Measurements from ENCODE around the gene PCDHGC3.
"Not testable (repeated sequence)": the region's sequence is repeated elsewhere in the genome, so short reads cannot be mapped to it uniquely, and the experiment has no call there.

The PCDHGC3 gene

GRCh38 chr5:141475625-141476131, at the start of gene PCDHGC3:
TSS of gene PCDHGC3 (plus strand) at chr5:141475966. CDS start at chr5:141476117, 151 bp downstream.
- DNase-seq (ENCODE audit: low spot score) = peak; percentile 1

GRCh38 chr5:141427783-141428426, 47.9 kb upstream of the PCDHGC3 start:
- DNase-seq (ENCODE audit: low spot score) = no peak

- DNase-seq (ENCODE audit: low spot score) = no peak
Measured at GRCh38 chr5:141430332-141431113, 45.2 kb upstream of the PCDHGC3 start, which contains the start of gene PCDHGA12. TSS of gene PCDHGA12 (plus strand) at chr5:141430507. CDS start at chr5:141430760, 253 bp downstream.

GRCh38 chr5:141431286-141431685, 44.5 kb upstream of the PCDHGC3 start:
- DNase-seq (ENCODE audit: low spot score) = no peak

GRCh38 chr5:141432308-141432707, 43.5 kb upstream of the PCDHGC3 start:
- not testable (repeated sequence) for DNase-seq (ENCODE audit: low spot score)

GRCh38 chr5:141432726-141433125, 43.0 kb upstream of the PCDHGC3 start:
- not testable (repeated sequence) for DNase-seq (ENCODE audit: low spot score)

- no peak for DNase-seq (ENCODE audit: low spot score)
Measured at GRCh38 chr5:141434006-141434405, 41.8 kb upstream of the PCDHGC3 start.

GRCh38 chr5:141437221-141437620, 38.5 kb upstream of the PCDHGC3 start:
- no peak for DNase-seq (ENCODE audit: low spot score)

GRCh38 chr5:141439411-141440141, 36.2 kb upstream of the PCDHGC3 start:
- DNase-seq (ENCODE audit: low spot score) = no peak

GRCh38 chr5:141440341-141440740, 35.4 kb upstream of the PCDHGC3 start:
- DNase-seq (ENCODE audit: low spot score) = no peak

GRCh38 chr5:141441571-141442170, 34.1 kb upstream of the PCDHGC3 start:
- no peak for DNase-seq (ENCODE audit: low spot score)

GRCh38 chr5:141465351-141465750, 10.4 kb upstream of the PCDHGC3 start:
- no peak for DNase-seq (ENCODE audit: low spot score)

GRCh38 chr5:141476132-141476911, 556 bp downstream of the PCDHGC3 start:
- no peak for DNase-seq (ENCODE audit: low spot score)

- DNase-seq (ENCODE audit: low spot score) = no peak
Measured at GRCh38 chr5:141477044-141477575, 1.3 kb downstream of the PCDHGC3 start.

- DNase-seq (ENCODE audit: low spot score) = no peak
Measured at GRCh38 chr5:141477815-141478214, 2.0 kb downstream of the PCDHGC3 start.

GRCh38 chr5:141478321-141478945, 2.7 kb downstream of the PCDHGC3 start:
- DNase-seq (ENCODE audit: low spot score) = no peak

GRCh38 chr5:141479776-141480175, 4.0 kb downstream of the PCDHGC3 start:
- DNase-seq (ENCODE audit: low spot score) = no peak

- no peak for DNase-seq (ENCODE audit: low spot score)
Measured at GRCh38 chr5:141483902-141484301, 8.1 kb downstream of the PCDHGC3 start.

GRCh38 chr5:141484310-141484640, 8.5 kb downstream of the PCDHGC3 start:
- no peak for DNase-seq (ENCODE audit: low spot score)

- no peak for DNase-seq (ENCODE audit: low spot score)
Measured at GRCh38 chr5:141484641-141485311, 9.0 kb downstream of the PCDHGC3 start, which contains the start of gene PCDHGC4. TSS of gene PCDHGC4 (plus strand) at chr5:141485030. CDS start at chr5:141485174, 144 bp downstream.

Measured in CD4-positive, alpha-beta T cell treated with Interleukin-15 for 4 hours (primary cell).